ENCODE measurements around the gene PSTPIP1.

DNA sequence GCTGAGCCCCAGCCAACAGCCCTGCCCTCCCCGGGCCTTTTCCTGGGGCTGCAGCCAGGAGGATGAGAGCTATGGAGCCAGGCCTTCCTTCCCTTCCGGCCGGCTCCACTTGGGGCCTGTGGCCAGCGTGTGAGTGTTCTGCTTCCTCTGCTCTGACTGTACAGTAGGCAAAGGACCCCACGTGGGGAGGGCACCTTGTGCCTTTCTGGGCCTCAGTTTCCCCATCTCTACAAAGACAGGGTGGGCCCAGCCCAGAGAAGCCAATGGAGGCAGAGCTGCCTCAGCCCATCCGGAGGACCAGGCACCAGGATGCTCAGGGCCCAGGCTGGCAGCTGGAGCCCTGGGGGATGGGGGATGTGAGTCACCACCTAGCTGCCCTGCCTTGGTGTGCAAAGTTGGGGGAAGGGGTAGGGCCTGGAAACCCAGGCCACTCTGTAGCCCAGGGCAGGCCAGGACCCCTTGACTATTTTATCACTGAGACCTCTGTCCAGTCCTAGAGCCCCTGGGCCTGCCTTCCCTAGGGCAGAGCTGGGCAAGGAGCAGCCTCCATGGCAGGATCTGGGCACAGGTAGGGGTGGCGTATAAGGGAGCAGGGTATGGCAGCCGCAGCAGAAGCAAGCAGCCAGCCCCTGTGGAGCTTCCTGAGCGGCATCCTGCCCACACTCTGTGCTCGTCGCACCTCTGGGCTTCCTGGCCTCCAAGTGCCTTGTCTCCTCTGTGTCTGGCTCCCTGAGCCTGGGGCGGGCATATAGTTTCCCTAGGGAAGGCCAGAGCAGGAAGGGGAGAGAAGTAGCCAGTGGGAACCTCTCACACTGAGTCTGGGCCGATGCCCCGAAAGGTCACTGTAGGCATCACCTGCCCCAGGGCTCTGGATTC lies 1.8 kb downstream of the PSTPIP1 start:
- TF ChIP-seq, protein P1, sequence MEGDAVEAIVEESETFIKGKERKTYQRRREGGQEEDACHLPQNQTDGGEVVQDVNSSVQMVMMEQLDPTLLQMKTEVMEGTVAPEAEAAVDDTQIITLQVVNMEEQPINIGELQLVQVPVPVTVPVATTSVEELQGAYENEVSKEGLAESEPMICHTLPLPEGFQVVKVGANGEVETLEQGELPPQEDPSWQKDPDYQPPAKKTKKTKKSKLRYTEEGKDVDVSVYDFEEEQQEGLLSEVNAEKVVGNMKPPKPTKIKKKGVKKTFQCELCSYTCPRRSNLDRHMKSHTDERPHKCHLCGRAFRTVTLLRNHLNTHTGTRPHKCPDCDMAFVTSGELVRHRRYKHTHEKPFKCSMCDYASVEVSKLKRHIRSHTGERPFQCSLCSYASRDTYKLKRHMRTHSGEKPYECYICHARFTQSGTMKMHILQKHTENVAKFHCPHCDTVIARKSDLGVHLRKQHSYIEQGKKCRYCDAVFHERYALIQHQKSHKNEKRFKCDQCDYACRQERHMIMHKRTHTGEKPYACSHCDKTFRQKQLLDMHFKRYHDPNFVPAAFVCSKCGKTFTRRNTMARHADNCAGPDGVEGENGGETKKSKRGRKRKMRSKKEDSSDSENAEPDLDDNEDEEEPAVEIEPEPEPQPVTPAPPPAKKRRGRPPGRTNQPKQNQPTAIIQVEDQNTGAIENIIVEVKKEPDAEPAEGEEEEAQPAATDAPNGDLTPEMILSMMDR (conservative IDR thresholded peaks at IDR 0.05; ENCODE audit: low read depth, low read length): no peak
- no peak for TF ChIP-seq POLR2A (IDR thresholded peaks at IDR 0.05; ENCODE audit: low read depth, low read length)
- TF ChIP-seq RAD21 (IDR thresholded peaks at IDR 0.05; ENCODE audit: low read length): no peak
- TF ChIP-seq, protein P2, sequence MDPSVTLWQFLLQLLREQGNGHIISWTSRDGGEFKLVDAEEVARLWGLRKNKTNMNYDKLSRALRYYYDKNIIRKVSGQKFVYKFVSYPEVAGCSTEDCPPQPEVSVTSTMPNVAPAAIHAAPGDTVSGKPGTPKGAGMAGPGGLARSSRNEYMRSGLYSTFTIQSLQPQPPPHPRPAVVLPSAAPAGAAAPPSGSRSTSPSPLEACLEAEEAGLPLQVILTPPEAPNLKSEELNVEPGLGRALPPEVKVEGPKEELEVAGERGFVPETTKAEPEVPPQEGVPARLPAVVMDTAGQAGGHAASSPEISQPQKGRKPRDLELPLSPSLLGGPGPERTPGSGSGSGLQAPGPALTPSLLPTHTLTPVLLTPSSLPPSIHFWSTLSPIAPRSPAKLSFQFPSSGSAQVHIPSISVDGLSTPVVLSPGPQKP (IDR thresholded peaks at IDR 0.05; ENCODE audit: borderline replicate concordance, low read depth, low read length): no peak
